Thyroid gland (tissue), 4 donors: ENCODE data around the gene NT5DC2. TPM values are rescaled to one million over a fixed set of nuclear protein-coding genes. Genes with fewer than 3 reads are reported as not detected.
A peak's percentile ranks its signal among the peaks of the same experiment; 100 is the strongest.

Source experiments
- DNase-seq, 2 donors: peaks; one replicate each; pipeline ENCODE4 v3.0.0-alpha.2; 2019
- H3K27ac ChIP-seq, 3 donors: fragments of 200-600 bp; sonication (generic); 1 replicate in 2 of 3; 2 replicates in 1 of 3; pipeline ENCODE4 v1.5.1; 2016 to 2019; ENCODE audit warnings: mild to moderate bottlenecking in 1 of 3, moderate library complexity in 1 of 3
- H3K27me3 ChIP-seq: fragments of 200-600 bp; sonication (generic); one replicate; pipeline ENCODE4 v1.5.1; 2019
- H3K36me3 ChIP-seq, 2 donors: fragments of 200-600 bp; sonication (generic); one replicate each; pipeline ENCODE4 v1.5.1; 2016 to 2019
- H3K4me1 ChIP-seq, 2 donors: fragments of 200-600 bp; sonication (generic); one replicate each; pipeline ENCODE4 v1.5.1; 2017 to 2019
- H3K4me3 ChIP-seq, 3 donors: fragments of 200-600 bp; sonication (generic); replicated peaks in 1 of 3; 1 replicate in 2 of 3; 2 replicates in 1 of 3; pipeline ENCODE4 v1.5.1; 2016; ENCODE audit warnings: mild to moderate bottlenecking in 1 of 3
- H3K9me3 ChIP-seq: fragments of 200-600 bp; sonication (generic); one replicate; pipeline ENCODE4 v1.5.1; 2017
- POLR2A ChIP-seq, 2 donors: fragments of 450-650 bp; IDR thresholded peaks; one replicate each; pipeline ENCODE4 v1.6.1; 2017; ENCODE audit warnings: antibody characterized with exemption in 2 of 2, mild to moderate bottlenecking in 2 of 2, moderate library complexity in 1 of 2
- WGBS, 2 donors: methylation state at CpG; one replicate each; pipeline ENCODE4 v1.1.5; 2017; 5-methylcytosine and 5-hydroxymethylcytosine counted together
- intact Hi-C: fragments of 100-400 bp; cut with DNase I; formaldehyde crosslinking; loops from one replicate; pipeline ENCODE4 v1.15.1; 2023
- total RNA-seq, 4 donors: library from RNA; depleted of rRNA; stranded (reverse); fragments of >200 nt; gene quantifications; one replicate each; pipeline ENCODE4 v1.2.3, GENCODE V29; 2016
- TF ChIP-seq, protein P1 (sequence below), 6 experiments: fragments of 200-600 bp in 3 of 6; fragments of 450-650 bp in 3 of 6; sonication (generic) in 3 of 6; IDR thresholded peaks; one replicate each; pipeline ENCODE4 v1.5.1; 2016 to 2019; ENCODE audit warnings: antibody characterized with exemption in 6 of 6, mild to moderate bottlenecking in 2 of 6, inconsistent platforms in 1 of 6, moderate library complexity in 1 of 6

The NT5DC2 gene
- total RNA-seq, 4 donors from 2014 or later: 40.5 to 55.1 (median 45.0) TPM

GRCh38 chr3:52519445-52520140 is 14.1 kb downstream of the NT5DC2 start:
- H3K36me3 ChIP-seq: peaks cover 4 to 7% of the 10 kb centered on the region in 2 donors
- TF ChIP-seq, protein P1, sequence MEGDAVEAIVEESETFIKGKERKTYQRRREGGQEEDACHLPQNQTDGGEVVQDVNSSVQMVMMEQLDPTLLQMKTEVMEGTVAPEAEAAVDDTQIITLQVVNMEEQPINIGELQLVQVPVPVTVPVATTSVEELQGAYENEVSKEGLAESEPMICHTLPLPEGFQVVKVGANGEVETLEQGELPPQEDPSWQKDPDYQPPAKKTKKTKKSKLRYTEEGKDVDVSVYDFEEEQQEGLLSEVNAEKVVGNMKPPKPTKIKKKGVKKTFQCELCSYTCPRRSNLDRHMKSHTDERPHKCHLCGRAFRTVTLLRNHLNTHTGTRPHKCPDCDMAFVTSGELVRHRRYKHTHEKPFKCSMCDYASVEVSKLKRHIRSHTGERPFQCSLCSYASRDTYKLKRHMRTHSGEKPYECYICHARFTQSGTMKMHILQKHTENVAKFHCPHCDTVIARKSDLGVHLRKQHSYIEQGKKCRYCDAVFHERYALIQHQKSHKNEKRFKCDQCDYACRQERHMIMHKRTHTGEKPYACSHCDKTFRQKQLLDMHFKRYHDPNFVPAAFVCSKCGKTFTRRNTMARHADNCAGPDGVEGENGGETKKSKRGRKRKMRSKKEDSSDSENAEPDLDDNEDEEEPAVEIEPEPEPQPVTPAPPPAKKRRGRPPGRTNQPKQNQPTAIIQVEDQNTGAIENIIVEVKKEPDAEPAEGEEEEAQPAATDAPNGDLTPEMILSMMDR (IDR thresholded peaks at IDR 0.05): no peak
- no peak for TF ChIP-seq POLR2A (IDR thresholded peaks at IDR 0.05)
- no peaks in the 10 kb centered on the region for H3K27me3 ChIP-seq
- H3K9me3 ChIP-seq: no peaks in the 10 kb centered on the region
- H3K4me3 ChIP-seq: no peak overlapping the region
- H3K4me1 ChIP-seq: peaks cover under 1 to 12% of the 10 kb centered on the region in 2 donors
- no peak for DNase-seq
- H3K27ac ChIP-seq: no peak overlapping the region
- intact Hi-C loops: no loop called here
- 88 to 96% methylated on average over 19 of the region's 22 CpGs for WGBS, 2 donors

DNA sequence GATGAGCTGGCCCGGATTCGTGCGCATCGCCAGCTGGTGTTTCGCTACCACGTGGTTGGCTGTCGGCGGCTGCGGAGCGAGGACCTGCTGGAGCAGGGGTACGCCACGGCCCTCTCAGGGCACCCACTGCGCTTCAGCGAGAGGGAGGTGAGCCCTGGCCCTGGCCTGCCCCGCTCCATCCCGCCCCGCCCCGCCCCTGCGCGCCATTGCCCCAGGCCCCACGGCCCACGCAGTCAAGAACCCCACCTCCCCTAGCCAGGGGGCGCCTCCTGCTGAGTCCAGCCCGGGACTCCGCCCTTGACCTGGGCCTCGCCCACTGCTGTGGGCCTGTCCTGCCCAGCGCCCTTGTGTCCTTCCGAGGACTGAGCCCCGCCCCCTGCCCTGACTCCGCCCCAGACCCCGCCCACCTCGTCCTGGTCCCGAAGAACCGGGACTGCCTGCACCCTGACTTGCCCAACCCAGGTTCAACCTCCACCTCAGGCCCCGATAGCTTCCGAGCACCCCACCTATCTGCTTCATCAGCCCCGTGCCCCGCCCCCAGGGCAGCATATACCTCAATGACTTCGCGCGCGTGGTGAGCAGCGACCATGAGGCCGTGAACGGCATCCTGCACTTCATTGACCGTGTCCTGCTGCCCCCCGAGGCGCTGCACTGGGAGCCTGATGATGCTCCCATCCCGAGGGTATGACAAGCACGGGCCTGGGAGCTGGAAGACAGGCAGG is 14.8 kb downstream of the NT5DC2 start:
- intact Hi-C loops: no loop called here
- Histone ChIP-seq H3K27ac (no peak overlapping the region), H3K4me1 (peaks cover 0 to 6% of the 10 kb centered on the region in 2 donors), H3K4me3 (peak overlapping the region in 1 of 3 donors; percentile 9), H3K9me3 (no peaks in the 10 kb centered on the region), H3K27me3 (no peaks in the 10 kb centered on the region), H3K36me3 (peaks cover under 1 to 7% of the 10 kb centered on the region in 2 donors)
- 55 to 66% methylated on average over 24 of the region's 50 CpGs for WGBS, 2 donors
- peak; percentile 45 to 58 for DNase-seq
- TF ChIP-seq, protein P1 (IDR thresholded peaks at IDR 0.05): no peak

GRCh38 chr3:52517796-52518722 is 15.6 kb downstream of the NT5DC2 start:
- peaks cover 0 to 6% of the 10 kb centered on the region in 2 donors for H3K4me1 ChIP-seq
- no peak for TF ChIP-seq POLR2A (IDR thresholded peaks at IDR 0.05)
- TF ChIP-seq, protein P1 (IDR thresholded peaks at IDR 0.05): no peak
- intact Hi-C loops: no loop called here
- no peaks in the 10 kb centered on the region for H3K27me3 ChIP-seq
- DNase-seq: no peak
- peak overlapping the region in 1 of 3 donors; percentile 9 for H3K4me3 ChIP-seq
- H3K9me3 ChIP-seq: no peaks in the 10 kb centered on the region
- WGBS, 2 donors: 95 to 97% methylated on average over 9 to 21 of the region's 25 CpGs
- H3K36me3 ChIP-seq: no peaks in the 10 kb centered on the region
- no peak overlapping the region for H3K27ac ChIP-seq

DNA sequence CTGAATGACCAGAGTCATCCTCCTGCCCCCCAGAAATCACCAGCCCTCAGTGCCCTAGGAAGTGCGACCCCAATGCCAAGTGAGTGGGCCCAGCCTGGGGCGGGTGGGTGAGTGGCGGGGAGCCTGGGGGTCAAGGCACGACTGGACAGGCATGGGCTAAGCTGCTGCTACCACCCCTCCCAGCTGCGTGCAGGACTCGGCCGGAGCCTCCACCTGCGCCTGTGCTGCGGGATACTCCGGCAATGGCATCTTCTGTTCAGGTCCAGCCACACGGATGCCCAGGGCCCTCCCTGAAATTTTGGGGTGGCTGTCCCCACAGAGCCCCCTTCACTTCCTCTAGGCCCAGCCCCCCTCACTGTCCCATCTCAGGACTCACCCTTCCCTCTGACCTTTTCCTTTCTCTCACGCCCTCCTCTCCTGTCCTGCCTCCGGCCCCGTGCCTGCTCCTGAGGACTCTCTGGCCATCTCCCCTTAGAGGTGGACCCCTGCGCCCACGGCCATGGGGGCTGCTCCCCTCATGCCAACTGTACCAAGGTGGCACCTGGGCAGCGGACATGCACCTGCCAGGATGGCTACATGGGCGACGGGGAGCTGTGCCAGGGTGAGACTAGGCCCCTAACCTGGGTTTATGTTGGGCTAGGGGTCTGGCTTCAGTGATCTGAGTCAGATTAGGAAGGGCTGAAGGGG is 17.0 kb downstream of the NT5DC2 start:
- Histone ChIP-seq H3K27ac (no peak overlapping the region), H3K36me3 (no peaks in the 10 kb centered on the region), H3K4me3 (no peak overlapping the region), H3K4me1 (peaks cover 0 to 6% of the 10 kb centered on the region in 2 donors), H3K27me3 (no peaks in the 10 kb centered on the region), H3K9me3 (no peaks in the 10 kb centered on the region)
- no peak for TF ChIP-seq POLR2A (IDR thresholded peaks at IDR 0.05)
- 88 to 93% methylated on average over 17 of the region's 19 CpGs for WGBS, 2 donors
- no peak for DNase-seq
- intact Hi-C loops: no loop called here

GRCh38 chr3:52515192-52515591 is 18.5 kb downstream of the NT5DC2 start:
- Histone ChIP-seq H3K4me1 (peaks cover 0 to 6% of the 10 kb centered on the region in 2 donors), H3K27me3 (no peaks in the 10 kb centered on the region), H3K4me3 (no peak overlapping the region), H3K36me3 (no peaks in the 10 kb centered on the region), H3K9me3 (no peaks in the 10 kb centered on the region), H3K27ac (no peak overlapping the region)
- no peak for TF ChIP-seq POLR2A (IDR thresholded peaks at IDR 0.05)
- TF ChIP-seq, protein P1 (IDR thresholded peaks at IDR 0.05): no peak
- intact Hi-C loops: no loop called here
- DNase-seq: no peak
- WGBS, 2 donors: 63 to 64% methylated on average over 6 of the region's 6 CpGs
